GM12874 (cell line): ENCODE results near the gene SIM2.

Experiments
- TF ChIP-seq, protein P1 (sequence below): IDR thresholded peaks from 2 replicates; pipeline ENCODE4 v1.5.1; 2011; ENCODE audit warnings: low read depth, mild to moderate bottlenecking, control low read depth, low read length, moderate library complexity; ENCODE audit not compliant: insufficient read depth

The SIM2 gene

DNA sequence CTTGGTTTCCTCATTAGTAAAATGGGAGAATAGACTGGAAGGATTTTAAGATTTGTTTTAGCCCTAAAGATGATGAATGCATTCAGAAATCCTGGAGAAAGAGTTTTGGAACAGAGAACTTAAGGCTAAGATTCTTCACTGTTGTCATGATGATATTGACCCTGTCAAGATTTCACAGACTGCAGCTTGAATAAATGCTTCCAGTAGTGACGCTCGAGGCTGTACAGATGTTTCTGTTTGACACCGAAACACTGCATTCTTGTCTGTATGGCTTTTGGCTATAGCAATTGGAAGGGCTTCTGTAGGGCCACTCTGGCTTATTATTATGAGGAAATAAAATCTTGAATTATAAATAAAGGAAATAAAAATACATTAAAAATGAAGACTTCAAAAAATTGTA, 25.7 kb downstream of the SIM2 start:
- TF ChIP-seq, protein P1, sequence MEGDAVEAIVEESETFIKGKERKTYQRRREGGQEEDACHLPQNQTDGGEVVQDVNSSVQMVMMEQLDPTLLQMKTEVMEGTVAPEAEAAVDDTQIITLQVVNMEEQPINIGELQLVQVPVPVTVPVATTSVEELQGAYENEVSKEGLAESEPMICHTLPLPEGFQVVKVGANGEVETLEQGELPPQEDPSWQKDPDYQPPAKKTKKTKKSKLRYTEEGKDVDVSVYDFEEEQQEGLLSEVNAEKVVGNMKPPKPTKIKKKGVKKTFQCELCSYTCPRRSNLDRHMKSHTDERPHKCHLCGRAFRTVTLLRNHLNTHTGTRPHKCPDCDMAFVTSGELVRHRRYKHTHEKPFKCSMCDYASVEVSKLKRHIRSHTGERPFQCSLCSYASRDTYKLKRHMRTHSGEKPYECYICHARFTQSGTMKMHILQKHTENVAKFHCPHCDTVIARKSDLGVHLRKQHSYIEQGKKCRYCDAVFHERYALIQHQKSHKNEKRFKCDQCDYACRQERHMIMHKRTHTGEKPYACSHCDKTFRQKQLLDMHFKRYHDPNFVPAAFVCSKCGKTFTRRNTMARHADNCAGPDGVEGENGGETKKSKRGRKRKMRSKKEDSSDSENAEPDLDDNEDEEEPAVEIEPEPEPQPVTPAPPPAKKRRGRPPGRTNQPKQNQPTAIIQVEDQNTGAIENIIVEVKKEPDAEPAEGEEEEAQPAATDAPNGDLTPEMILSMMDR = no peak

DNA sequence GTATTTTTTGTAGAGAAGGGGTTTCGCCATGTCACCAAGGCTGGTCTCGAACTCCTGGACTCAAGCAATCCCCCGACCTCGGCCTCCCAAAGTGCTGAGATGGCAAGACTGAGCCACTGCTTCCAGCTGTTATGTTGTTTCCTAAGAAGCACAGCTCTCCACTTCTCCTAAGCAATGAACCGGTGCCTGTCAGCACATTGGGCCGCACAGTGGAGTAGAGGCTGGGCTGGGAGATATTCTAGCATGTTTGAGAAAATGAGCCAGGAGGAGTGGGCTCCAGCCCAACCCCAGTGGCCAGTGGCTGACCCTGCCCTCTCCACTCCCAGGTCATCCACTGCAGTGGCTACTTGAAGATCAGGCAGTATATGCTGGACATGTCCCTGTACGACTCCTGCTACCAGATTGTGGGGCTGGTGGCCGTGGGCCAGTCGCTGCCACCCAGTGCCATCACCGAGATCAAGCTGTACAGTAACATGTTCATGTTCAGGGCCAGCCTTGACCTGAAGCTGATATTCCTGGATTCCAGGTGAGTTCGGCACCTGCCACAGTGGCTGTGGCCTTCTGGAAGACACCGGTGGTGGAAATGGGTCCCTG, 27.0 kb downstream of the SIM2 start:
- TF ChIP-seq, protein P1 = no peak

DNA sequence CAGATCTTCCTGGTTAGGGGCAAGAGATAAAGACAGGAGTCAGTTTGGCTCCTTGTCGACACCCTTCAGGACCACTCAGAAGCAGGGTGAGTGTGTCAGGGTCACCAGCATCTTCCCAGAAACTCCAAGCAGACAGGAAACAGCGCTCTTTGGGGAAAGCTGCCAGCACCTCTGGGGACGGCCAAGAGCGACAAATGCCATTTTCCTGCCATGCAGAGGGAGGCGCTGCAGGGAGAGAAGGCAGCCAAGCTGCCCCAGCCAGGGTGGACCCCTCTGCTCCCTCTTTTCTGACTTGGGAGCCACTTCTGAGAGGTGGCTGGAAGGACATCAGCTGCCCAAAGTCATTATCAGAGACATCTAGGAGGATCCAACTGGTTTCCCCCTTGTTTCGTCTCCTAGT, 29.0 kb downstream of the SIM2 start:
- TF ChIP-seq, protein P1 = no peak

DNA sequence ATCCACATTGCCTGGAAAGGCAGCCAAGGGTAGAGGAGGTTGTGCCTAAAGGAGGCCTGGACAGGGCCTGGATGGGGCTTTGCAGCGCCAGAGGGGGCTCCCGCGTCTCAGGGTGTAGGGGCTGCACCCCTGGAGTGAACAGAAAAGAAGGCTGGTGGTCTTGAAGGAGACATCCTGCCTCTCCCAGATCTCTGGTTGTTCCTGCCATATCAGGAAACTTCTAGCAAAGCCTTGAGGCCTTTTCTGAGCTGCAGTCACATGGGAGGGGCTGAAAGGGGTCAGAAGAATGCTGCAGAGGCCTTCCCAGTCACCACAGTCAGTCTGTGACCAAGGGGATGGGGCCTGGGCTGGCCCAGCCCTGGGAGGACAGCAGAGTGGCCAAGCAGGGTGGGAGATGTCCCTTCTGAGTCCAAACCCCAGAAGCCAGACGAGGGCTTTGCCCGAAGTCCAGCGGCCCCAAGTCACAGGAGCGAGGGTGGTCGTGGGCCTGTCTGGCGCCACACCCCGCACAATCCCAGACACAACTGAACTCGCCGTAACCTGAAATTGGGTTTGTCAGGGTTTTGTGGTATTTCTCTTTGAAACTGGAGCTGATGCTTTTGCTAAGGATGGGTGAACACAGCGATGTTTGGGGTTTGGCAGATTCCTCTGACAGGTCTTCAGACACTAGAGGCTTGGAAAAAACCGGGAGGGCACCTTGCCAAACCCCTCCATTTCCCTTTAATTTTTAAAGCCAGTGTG, 29.6 kb downstream of the SIM2 start:
- TF ChIP-seq, protein P1 = no peak

DNA sequence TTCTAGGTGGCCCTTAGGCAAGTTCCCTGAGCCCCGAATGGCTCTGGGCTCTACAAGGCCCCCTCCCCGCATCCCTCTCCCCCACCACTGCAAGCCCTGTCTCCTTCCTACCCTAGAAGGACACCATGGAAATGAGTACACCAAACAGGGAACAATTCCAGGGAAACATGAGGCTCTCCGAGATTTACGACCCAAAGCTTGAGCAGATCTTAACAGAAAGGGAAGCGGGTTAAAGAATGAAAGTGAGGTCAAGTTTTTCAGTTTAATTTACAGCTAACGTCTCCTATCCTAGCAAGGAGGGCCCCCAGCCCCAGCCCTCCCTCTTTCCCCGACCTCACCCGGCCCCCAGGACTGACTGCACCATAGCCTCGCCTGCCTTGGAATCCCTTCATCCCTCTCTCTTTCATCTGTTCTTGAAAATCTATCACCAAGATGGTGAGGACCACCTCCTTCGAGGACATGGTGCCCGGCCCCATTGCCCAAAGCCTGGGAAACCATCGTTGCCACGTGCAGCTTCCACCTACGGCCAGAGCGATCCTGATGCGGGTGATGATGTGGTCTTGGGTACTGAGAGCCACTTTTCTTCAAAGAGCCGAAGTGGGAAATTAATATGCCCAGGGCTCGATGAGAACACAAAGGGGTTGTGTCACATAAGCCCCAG, 30.5 kb downstream of the SIM2 start:
- TF ChIP-seq, protein P1 = no peak

DNA sequence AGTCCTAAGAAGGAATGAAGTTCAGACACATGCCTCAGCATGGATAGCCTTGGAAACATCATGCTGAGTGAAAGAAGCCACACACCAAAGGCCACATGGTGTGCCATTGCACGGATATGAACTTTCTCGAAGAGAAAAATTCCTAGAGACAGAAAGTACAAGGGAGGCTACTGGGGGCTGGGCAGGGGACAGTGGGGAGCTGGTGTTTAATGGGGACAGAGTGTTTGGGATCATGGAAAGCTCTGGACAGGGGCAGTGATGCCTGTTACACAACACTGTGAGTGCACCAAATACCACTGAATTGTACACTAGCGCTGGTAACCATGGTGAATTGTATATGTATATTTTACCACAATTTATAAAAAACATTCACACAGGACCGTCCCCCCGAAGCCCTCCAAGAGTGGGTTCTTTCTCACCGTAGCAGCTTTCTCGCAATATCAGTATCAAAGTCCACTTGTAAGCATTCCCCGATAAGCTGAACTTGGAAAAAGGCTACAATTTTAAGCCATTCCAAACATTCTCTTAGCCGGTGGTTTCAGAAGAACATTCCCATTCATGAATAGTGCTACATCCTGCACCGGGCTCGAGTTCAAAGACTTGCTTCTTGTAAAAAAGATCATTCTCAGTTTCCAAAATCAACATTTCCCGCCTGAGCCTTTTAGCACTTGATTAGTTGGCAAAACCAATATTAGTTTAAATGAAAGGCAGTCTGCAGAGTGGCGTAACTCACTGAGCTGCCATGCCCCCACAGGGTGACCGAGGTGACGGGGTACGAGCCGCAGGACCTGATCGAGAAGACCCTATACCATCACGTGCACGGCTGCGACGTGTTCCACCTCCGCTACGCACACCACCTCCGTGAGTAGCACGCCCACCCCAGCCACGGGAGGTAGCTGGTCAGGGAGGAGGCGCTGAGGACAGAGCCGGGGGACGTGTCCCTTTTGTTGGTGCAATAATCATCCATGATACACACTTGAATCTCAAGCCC, 31.7 kb downstream of the SIM2 start:
- TF ChIP-seq, protein P1 = no peak
